Neural progenitor cell (in vitro differentiated cells): Measurements from ENCODE around the gene PLXNC1. TPM values are rescaled to one million over a fixed set of nuclear protein-coding genes. Genes with fewer than 3 reads are reported as not detected.

Source experiments
- DNase-seq: peaks from one replicate; pipeline ENCODE4 v3.0.0-alpha.2; 2016; ENCODE audit warnings: low spot score
- H2AFZ ChIP-seq: fragments of 200-600 bp; sonication (generic); replicated peaks from 2 replicates; pipeline ENCODE4 v1.6.1; 2016; ENCODE audit warnings: antibody characterized with exemption
- H3F3A ChIP-seq: fragments of 200-600 bp; sonication (generic); 2 replicates; pipeline ENCODE4 v1.6.1; 2016; ENCODE audit warnings: antibody characterized with exemption, low read depth
- H3K27ac ChIP-seq: fragments of 200-600 bp; sonication (generic); 2 replicates; pipeline ENCODE4 v1.5.1; 2016; ENCODE audit warnings: mild to moderate bottlenecking
- H3K27me3 ChIP-seq: fragments of 200-600 bp; sonication (generic); 2 replicates; pipeline ENCODE4 v1.6.1; 2016; ENCODE audit warnings: mild to moderate bottlenecking, moderate library complexity
- H3K36me3 ChIP-seq: fragments of 200-600 bp; sonication (generic); 2 replicates; pipeline ENCODE4 v1.5.1; 2016
- H3K4me1 ChIP-seq: fragments of 200-600 bp; sonication (generic); 2 replicates; pipeline ENCODE4 v1.6.1; 2016; ENCODE audit warnings: mixed run types
- H3K4me2 ChIP-seq: fragments of 200-600 bp; sonication (generic); 2 replicates; pipeline ENCODE4 v1.6.1; 2016
- H3K4me3 ChIP-seq: fragments of 200-600 bp; sonication (generic); 2 replicates; pipeline ENCODE4 v1.5.1; 2016
- H3K79me2 ChIP-seq: fragments of 200-600 bp; sonication (generic); 2 replicates; pipeline ENCODE4 v1.6.1; 2016; ENCODE audit warnings: low read depth
- H3K9ac ChIP-seq: fragments of 200-600 bp; sonication (generic); 2 replicates; pipeline ENCODE4 v1.6.1; 2016
- H3K9me3 ChIP-seq: fragments of 200-600 bp; sonication (generic); 2 replicates; pipeline ENCODE4 v1.5.1; 2016; ENCODE audit warnings: low read depth
- H4K20me1 ChIP-seq: fragments of 200-600 bp; sonication (generic); 2 replicates; pipeline ENCODE4 v1.6.1; 2016; ENCODE audit warnings: low read depth
- H3K27ac Mint-ChIP-seq: 3 replicates; pipeline ENCODE4 v1.8.0; 2021; ENCODE audit warnings: mixed read lengths
- H3K27me3 Mint-ChIP-seq: 2 replicates; pipeline ENCODE4 v1.8.0; 2022; ENCODE audit warnings: low read depth, mild to moderate bottlenecking, inconsistent platforms, moderate library complexity, mixed read lengths; ENCODE audit not compliant: insufficient read depth
- H3K36me3 Mint-ChIP-seq: 3 replicates; pipeline ENCODE4 v1.8.0; 2021; ENCODE audit warnings: mixed read lengths
- H3K4me1 Mint-ChIP-seq: 3 replicates; pipeline ENCODE4 v1.8.0; 2021; ENCODE audit warnings: mixed read lengths
- H3K4me3 Mint-ChIP-seq: 3 replicates; pipeline ENCODE4 v1.8.0; 2021; ENCODE audit warnings: mild to moderate bottlenecking, moderate library complexity, mixed read lengths
- H3K9me3 Mint-ChIP-seq: 3 replicates; pipeline ENCODE4 v1.8.0; 2020; ENCODE audit warnings: mixed read lengths
- CTCF ChIP-seq: fragments of 200-600 bp; sonication (generic); IDR thresholded peaks from 2 replicates; pipeline ENCODE4 v1.5.1; 2017; ENCODE audit warnings: antibody characterized with exemption, mild to moderate bottlenecking
- EZH2 ChIP-seq: fragments of 200-600 bp; sonication (generic); IDR thresholded peaks from 2 replicates; pipeline ENCODE4 v1.6.1; 2017; ENCODE audit warnings: antibody characterized with exemption, mild to moderate bottlenecking, moderate library complexity
- EZH2phosphoT487 ChIP-seq: fragments of 200-600 bp; sonication (generic); IDR thresholded peaks from 2 replicates; pipeline ENCODE4 v1.6.1; 2017; ENCODE audit warnings: antibody characterized with exemption
- total RNA-seq: library from RNA; depleted of rRNA; stranded (reverse); fragments of >200 nt; gene quantifications from 2 replicates; pipeline ENCODE4 v1.2.3, GENCODE V29; 2015; ENCODE audit warnings: low replicate concordance

The PLXNC1 gene
- total RNA-seq, 1 donor from 2014 or later: 16.7 TPM

- DNase-seq: no peak
- H3K9me3 Mint-ChIP-seq: peaks cover 3% of the 10 kb centered on the region
- Histone ChIP-seq H3F3A (no peaks in the 10 kb centered on the region), H3K27me3 (no peaks in the 10 kb centered on the region), H3K4me2 (no peak overlapping the region), H3K27ac (no peak overlapping the region), H3K9me3 (no peaks in the 10 kb centered on the region), H3K4me3 (no peak overlapping the region), H3K9ac (no peak overlapping the region), H4K20me1 (no peaks in the 10 kb centered on the region), H3K36me3 (no peaks in the 10 kb centered on the region), H3K79me2 (no peaks in the 10 kb centered on the region), H2AFZ (no peak overlapping the region), H3K4me1 (no peaks in the 10 kb centered on the region)
- TF ChIP-seq EZH2 (no peak), EZH2phosphoT487 (no peak), CTCF (no peak)
- H3K27ac Mint-ChIP-seq: no peak overlapping the region
- H3K27me3 Mint-ChIP-seq: peaks cover 3% of the 10 kb centered on the region
- peaks cover 13% of the 10 kb centered on the region for H3K4me1 Mint-ChIP-seq
- H3K36me3 Mint-ChIP-seq: peaks cover 12% of the 10 kb centered on the region
- H3K4me3 Mint-ChIP-seq: no peak overlapping the region
Observed at GRCh38 chr12:94204499-94205247, 56.3 kb downstream of the PLXNC1 start.

GRCh38 chr12:94205822-94206221, 57.4 kb downstream of the PLXNC1 start:
- no peak for DNase-seq
- H3K27ac Mint-ChIP-seq: no peak overlapping the region
- no peaks in the 10 kb centered on the region for H3K79me2 ChIP-seq
- H3K9ac ChIP-seq: no peak overlapping the region
- no peak overlapping the region for H3K4me3 ChIP-seq
- peaks cover 15% of the 10 kb centered on the region for H3K36me3 Mint-ChIP-seq
- H3K27me3 Mint-ChIP-seq: peaks cover 3% of the 10 kb centered on the region
- H3F3A ChIP-seq: no peaks in the 10 kb centered on the region
- no peaks in the 10 kb centered on the region for H3K36me3 ChIP-seq
- TF ChIP-seq CTCF (no peak), EZH2 (no peak), EZH2phosphoT487 (no peak)
- H3K27me3 ChIP-seq: no peaks in the 10 kb centered on the region
- H3K4me2 ChIP-seq: no peak overlapping the region
- no peaks in the 10 kb centered on the region for H3K9me3 ChIP-seq
- H3K4me3 Mint-ChIP-seq: no peak overlapping the region
- no peak overlapping the region for H2AFZ ChIP-seq
- H3K4me1 Mint-ChIP-seq: peaks cover 13% of the 10 kb centered on the region
- H3K9me3 Mint-ChIP-seq: peaks cover 3% of the 10 kb centered on the region
- H4K20me1 ChIP-seq: no peaks in the 10 kb centered on the region
- no peaks in the 10 kb centered on the region for H3K4me1 ChIP-seq
- H3K27ac ChIP-seq: no peak overlapping the region

- Histone ChIP-seq H3F3A (no peaks in the 10 kb centered on the region), H3K27ac (no peak overlapping the region)
Observed at GRCh38 chr12:94206886-94207285, 58.5 kb downstream of the PLXNC1 start.

More at GRCh38 chr12:94206886-94207285, 58.5 kb downstream of the PLXNC1 start:
- peaks cover 3% of the 10 kb centered on the region for H3K27me3 Mint-ChIP-seq
- no peaks in the 10 kb centered on the region for H3K9me3 ChIP-seq
- H3K4me1 ChIP-seq: no peaks in the 10 kb centered on the region
- no peaks in the 10 kb centered on the region for H3K36me3 ChIP-seq
- no peak for DNase-seq
- TF ChIP-seq EZH2: no peak
- no peak for TF ChIP-seq CTCF
- TF ChIP-seq EZH2phosphoT487: no peak
- H3K79me2 ChIP-seq: no peaks in the 10 kb centered on the region
- peaks cover 4% of the 10 kb centered on the region for H3K9me3 Mint-ChIP-seq
- no peak overlapping the region for H3K4me3 Mint-ChIP-seq
- H3K9ac ChIP-seq: no peak overlapping the region
- peaks cover 13% of the 10 kb centered on the region for H3K4me1 Mint-ChIP-seq
- no peaks in the 10 kb centered on the region for H4K20me1 ChIP-seq
- peaks cover 16% of the 10 kb centered on the region for H3K36me3 Mint-ChIP-seq
- H3K4me2 ChIP-seq: no peak overlapping the region
- H3K27ac Mint-ChIP-seq: no peak overlapping the region
- H3K27me3 ChIP-seq: no peaks in the 10 kb centered on the region
- no peak overlapping the region for H2AFZ ChIP-seq
- H3K4me3 ChIP-seq: no peak overlapping the region
